A204.1 (cell line): ENCODE data around the gene MYO3B.
"Not testable (repeated sequence)": the region's sequence is repeated elsewhere in the genome, so short reads cannot be mapped to it uniquely, and the experiment has no call there.

Source experiments
- FAIRE-seq: peaks from 2 replicates; lab custom pipeline; 2012; peaks lifted over from hg19 to GRCh38; lab: Jason Lieb, UNC

The MYO3B gene

GRCh38 chr2:170208967-170209366, 31.0 kb downstream of the MYO3B start:
- no peak for FAIRE-seq

GRCh38 chr2:170212625-170213280, 34.8 kb downstream of the MYO3B start:
- FAIRE-seq, result no peak

GRCh38 chr2:170213281-170213625, 35.3 kb downstream of the MYO3B start:
- not testable (repeated sequence) for FAIRE-seq

GRCh38 chr2:170213651-170214050, 35.7 kb downstream of the MYO3B start:
- no peak for FAIRE-seq

GRCh38 chr2:170214309-170214948, 36.5 kb downstream of the MYO3B start:
- FAIRE-seq, result no peak

GRCh38 chr2:170215021-170215420, 37.1 kb downstream of the MYO3B start:
- no peak for FAIRE-seq

- no peak for FAIRE-seq
These were observed 38.5 kb downstream of the MYO3B start for GRCh38 chr2:170216428-170216827.

GRCh38 chr2:170216981-170217380, 39.0 kb downstream of the MYO3B start:
- FAIRE-seq, result no peak

GRCh38 chr2:170217778-170218251, 39.9 kb downstream of the MYO3B start:
- no peak for FAIRE-seq

- FAIRE-seq, result no peak
These were observed 40.5 kb downstream of the MYO3B start for GRCh38 chr2:170218456-170218855.

GRCh38 chr2:170218931-170219330, 41.0 kb downstream of the MYO3B start:
- no peak for FAIRE-seq

- FAIRE-seq, result no peak
These were observed 43.7 kb downstream of the MYO3B start for GRCh38 chr2:170221317-170222288.

GRCh38 chr2:170222298-170222697, 44.4 kb downstream of the MYO3B start:
- no peak for FAIRE-seq

GRCh38 chr2:170222842-170223241, 44.9 kb downstream of the MYO3B start:
- no peak for FAIRE-seq

- FAIRE-seq, result no peak
These were observed 46.8 kb downstream of the MYO3B start for GRCh38 chr2:170224692-170225294.

GRCh38 chr2:170226216-170226615, 48.3 kb downstream of the MYO3B start:
- FAIRE-seq, result no peak

GRCh38 chr2:170227507-170227947, 49.6 kb downstream of the MYO3B start:
- FAIRE-seq, result no peak

- FAIRE-seq, result no peak
These were observed 50.0 kb downstream of the MYO3B start for GRCh38 chr2:170227951-170228350.

- no peak for FAIRE-seq
These were observed 50.5 kb downstream of the MYO3B start for GRCh38 chr2:170228429-170228828.

- no peak for FAIRE-seq
These were observed 51.2 kb downstream of the MYO3B start for GRCh38 chr2:170229125-170229524.

- no peak for FAIRE-seq
These were observed 51.8 kb downstream of the MYO3B start for GRCh38 chr2:170229744-170230143.
